PC-3 (cell line): Measurements from ENCODE around the gene HDAC4. TPM values are rescaled to one million over a fixed set of nuclear protein-coding genes. Genes with fewer than 3 reads are reported as not detected.

Experiments
- ATAC-seq: fragments of 200-7000 bp; cut with Tn5 transposase; 2 replicates; pipeline ENCODE4 v1.9.1; 2020; ENCODE audit warnings: mild to moderate bottlenecking, moderate library complexity
- BruUV-seq: library from RNA; stranded (reverse); fragments of 400-500 nt; replicated peaks from 2 replicates; lab custom pipeline; 2021; lab: Mats Ljungman, UMichigan
- CTCF ChIA-PET: fragments of 300-600 bp; sonication (Branson Sonifier 250); formaldehyde crosslinking; loops from one replicate; lab custom pipeline; 2022; ENCODE audit warnings: antibody characterized with exemption; lab: Charles Lee
- POLR2A ChIA-PET: fragments of 300-600 bp; sonication (Branson Sonifier 250); formaldehyde crosslinking; loops from one replicate; lab custom pipeline; 2022; ENCODE audit warnings: antibody characterized with exemption; ENCODE audit not compliant: unreplicated experiment; lab: Charles Lee
- DNase-seq: peaks from one replicate; pipeline ENCODE4 v3.0.0-alpha.2; 2015
- H2AFZ ChIP-seq: fragments of 300-600 bp; sonication (generic); 2 replicates; pipeline ENCODE4 v1.6.0; 2016; ENCODE audit warnings: antibody characterized with exemption, low read length
- H3F3A ChIP-seq: fragments of 300-600 bp; sonication (generic); one replicate; pipeline ENCODE4 v1.6.0; 2017; ENCODE audit warnings: antibody characterized with exemption, low read length, control low read depth, mild to moderate bottlenecking; ENCODE audit not compliant: unreplicated experiment
- H3K27ac ChIP-seq: fragments of 300-600 bp; sonication (generic); 2 replicates; pipeline ENCODE4 v1.5.1; 2016; ENCODE audit warnings: mild to moderate bottlenecking, low read length
- H3K27me3 ChIP-seq: fragments of 300-600 bp; sonication (generic); 2 replicates; pipeline ENCODE4 v1.6.1; 2016; ENCODE audit warnings: low read length, mixed read lengths
- H3K36me3 ChIP-seq: fragments of 300-600 bp; sonication (generic); 2 replicates; pipeline ENCODE4 v1.6.1; 2016; ENCODE audit warnings: low read depth, mixed run types, low read length, mixed read lengths
- H3K4me1 ChIP-seq: fragments of 300-600 bp; sonication (generic); 2 replicates; pipeline ENCODE4 v1.5.1; 2016; ENCODE audit warnings: low read length; ENCODE audit not compliant: insufficient read depth
- H3K4me2 ChIP-seq: fragments of 300-600 bp; sonication (generic); 2 replicates; pipeline ENCODE4 v1.6.0; 2016; ENCODE audit warnings: low read length
- H3K4me3 ChIP-seq: fragments of 300-600 bp; sonication (generic); 2 replicates; pipeline ENCODE4 v1.5.1; 2016; ENCODE audit warnings: mild to moderate bottlenecking, low read length, mixed read lengths
- H3K79me2 ChIP-seq: fragments of 300-600 bp; sonication (generic); 2 replicates; pipeline ENCODE4 v1.6.1; 2017; ENCODE audit warnings: low read length, mixed read lengths
- H3K9ac ChIP-seq: fragments of 300-600 bp; sonication (generic); 2 replicates; pipeline ENCODE4 v1.6.0; 2016; ENCODE audit warnings: mild to moderate bottlenecking, low read length
- H3K9me2 ChIP-seq: fragments of 300-600 bp; sonication (generic); replicated peaks from 2 replicates; pipeline ENCODE4 v1.6.1; 2016; ENCODE audit warnings: mixed run types, low read length, mixed read lengths
- H3K9me3 ChIP-seq: fragments of 300-600 bp; sonication (generic); 2 replicates; pipeline ENCODE4 v1.6.1; 2016; ENCODE audit warnings: low read length, mixed read lengths
- H4K20me1 ChIP-seq: fragments of 300-600 bp; sonication (generic); 2 replicates; pipeline ENCODE4 v1.6.1; 2016; ENCODE audit warnings: low read length, mixed read lengths
- EZH2 ChIP-seq: fragments of 300-600 bp; sonication (generic); IDR thresholded peaks from one replicate; pipeline ENCODE4 v1.6.1; 2017; ENCODE audit warnings: antibody characterized with exemption, mild to moderate bottlenecking, low read length; ENCODE audit not compliant: unreplicated experiment
- EZH2phosphoT487 ChIP-seq: fragments of 300-600 bp; sonication (generic); IDR thresholded peaks from 2 replicates; pipeline ENCODE4 v1.6.1; 2018; ENCODE audit warnings: mild to moderate bottlenecking, antibody characterized with exemption, low read length, borderline replicate concordance
- intact Hi-C: fragments of 100-400 bp; cut with micrococcal nuclease; formaldehyde crosslinking; loops from 2 replicates; pipeline ENCODE4 v1.9.0; 2023
- total RNA-seq: library from RNA; depleted of rRNA; stranded (reverse); fragments of >200 nt; gene quantifications from 2 replicates; pipeline ENCODE4 v1.2.3, GENCODE V29; 2014
- TF ChIP-seq, protein P1 (sequence below): fragments of 300-600 bp; sonication (generic); conservative IDR thresholded peaks from 2 replicates; pipeline ENCODE4 v1.5.1; 2017; ENCODE audit warnings: antibody characterized with exemption, low read depth, mild to moderate bottlenecking, low read length

The HDAC4 gene
- total RNA-seq, 1 experiment from 2014 or later, result 8.5 TPM

DNA sequence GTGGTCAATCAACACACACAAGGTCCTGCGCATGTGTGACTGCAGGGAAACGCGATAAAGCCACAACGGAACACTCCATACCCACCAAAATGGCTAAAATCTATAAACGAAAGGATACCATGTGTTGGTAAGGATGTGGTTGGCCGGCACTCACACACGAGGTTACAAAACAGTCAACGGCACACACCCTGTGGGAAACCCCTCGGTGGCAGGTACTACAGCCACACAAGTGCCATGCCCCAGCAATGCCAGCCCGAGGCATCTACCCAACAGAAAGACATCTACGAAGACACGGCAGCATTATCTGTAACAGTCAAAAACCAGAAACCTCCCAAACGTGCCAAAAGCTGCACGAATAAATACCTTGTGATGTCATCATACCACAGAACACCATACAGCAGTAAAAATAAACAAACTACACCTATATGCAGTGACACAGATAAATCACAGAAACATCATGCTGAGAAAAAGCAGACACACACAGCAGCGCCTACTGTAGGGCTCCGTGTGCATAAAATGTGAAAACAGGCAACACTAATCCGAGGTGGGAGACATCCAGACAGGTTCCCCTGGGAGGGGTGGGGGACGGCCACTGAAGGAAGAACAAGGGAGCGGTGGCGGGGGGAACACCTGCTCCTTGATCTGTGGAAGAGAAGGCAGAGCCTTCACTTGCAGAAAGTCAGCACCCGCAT, 36.7 kb downstream of the HDAC4 start:
- H3K9ac ChIP-seq, result no peak overlapping the region
- H3K36me3 ChIP-seq, result no peaks in the 10 kb centered on the region
- H4K20me1 ChIP-seq, result no peaks in the 10 kb centered on the region
- POLR2A ChIA-PET, result no interaction called here
- no peaks in the 10 kb centered on the region for H3K9me3 ChIP-seq
- H3K27me3 ChIP-seq, result no peaks in the 10 kb centered on the region
- no peaks in the 10 kb centered on the region for H3K9me2 ChIP-seq
- no peak overlapping the region for H3K27ac ChIP-seq
- no peak overlapping the region for H3K4me2 ChIP-seq
- H3F3A ChIP-seq, result no peaks in the 10 kb centered on the region
- ATAC-seq, result no peak
- intact Hi-C loops, result no loop called here
- H3K4me1 ChIP-seq, result no peaks in the 10 kb centered on the region
- DNase-seq, result no peak
- BruUV-seq, result no TSS peak
- H2AFZ ChIP-seq, result no peak overlapping the region
- no peak for TF ChIP-seq EZH2
- TF ChIP-seq, protein P1, sequence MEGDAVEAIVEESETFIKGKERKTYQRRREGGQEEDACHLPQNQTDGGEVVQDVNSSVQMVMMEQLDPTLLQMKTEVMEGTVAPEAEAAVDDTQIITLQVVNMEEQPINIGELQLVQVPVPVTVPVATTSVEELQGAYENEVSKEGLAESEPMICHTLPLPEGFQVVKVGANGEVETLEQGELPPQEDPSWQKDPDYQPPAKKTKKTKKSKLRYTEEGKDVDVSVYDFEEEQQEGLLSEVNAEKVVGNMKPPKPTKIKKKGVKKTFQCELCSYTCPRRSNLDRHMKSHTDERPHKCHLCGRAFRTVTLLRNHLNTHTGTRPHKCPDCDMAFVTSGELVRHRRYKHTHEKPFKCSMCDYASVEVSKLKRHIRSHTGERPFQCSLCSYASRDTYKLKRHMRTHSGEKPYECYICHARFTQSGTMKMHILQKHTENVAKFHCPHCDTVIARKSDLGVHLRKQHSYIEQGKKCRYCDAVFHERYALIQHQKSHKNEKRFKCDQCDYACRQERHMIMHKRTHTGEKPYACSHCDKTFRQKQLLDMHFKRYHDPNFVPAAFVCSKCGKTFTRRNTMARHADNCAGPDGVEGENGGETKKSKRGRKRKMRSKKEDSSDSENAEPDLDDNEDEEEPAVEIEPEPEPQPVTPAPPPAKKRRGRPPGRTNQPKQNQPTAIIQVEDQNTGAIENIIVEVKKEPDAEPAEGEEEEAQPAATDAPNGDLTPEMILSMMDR, result no peak
- TF ChIP-seq EZH2phosphoT487, result no peak
- CTCF ChIA-PET, result no interaction called here
- no peak overlapping the region for H3K4me3 ChIP-seq
- H3K79me2 ChIP-seq, result 0 out of 2 replicates have a peak, but pooled peaks cover 4% of the 10 kb centered on the region

DNA sequence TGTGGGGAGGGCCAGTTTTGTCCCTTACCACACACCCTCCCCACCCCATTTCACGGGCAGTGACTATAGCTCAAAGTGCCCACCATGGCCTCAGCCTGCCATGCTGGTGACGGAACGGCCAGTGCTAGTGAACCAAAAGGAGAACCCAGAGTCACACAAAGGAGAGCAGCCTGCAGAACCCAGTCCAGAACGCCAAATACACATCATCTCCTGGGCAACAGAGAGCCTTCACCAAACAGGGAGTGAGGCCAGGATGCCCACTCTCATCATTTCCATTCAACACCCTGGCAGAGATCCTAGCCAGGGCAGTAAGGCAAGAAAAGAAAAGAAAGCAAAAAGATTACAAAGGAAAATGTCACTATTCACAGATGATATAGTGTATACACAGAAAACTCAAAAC, 38.3 kb downstream of the HDAC4 start:
- no peaks in the 10 kb centered on the region for H3K4me1 ChIP-seq
- H3K4me3 ChIP-seq, result no peak overlapping the region
- H3F3A ChIP-seq, result no peaks in the 10 kb centered on the region
- 0 out of 2 replicates have a peak, but pooled peaks cover 4% of the 10 kb centered on the region for H3K79me2 ChIP-seq
- ATAC-seq, result no peak
- H3K27ac ChIP-seq, result no peak overlapping the region
- intact Hi-C loops, result no loop called here
- BruUV-seq, result no TSS peak
- no peaks in the 10 kb centered on the region for H4K20me1 ChIP-seq
- H2AFZ ChIP-seq, result no peak overlapping the region
- H3K4me2 ChIP-seq, result no peak overlapping the region
- no peak overlapping the region for H3K9ac ChIP-seq
- no peaks in the 10 kb centered on the region for H3K9me2 ChIP-seq
- no peaks in the 10 kb centered on the region for H3K27me3 ChIP-seq
- POLR2A ChIA-PET, result no interaction called here
- DNase-seq, result no peak
- no peak for TF ChIP-seq EZH2
- TF ChIP-seq, protein P1, result no peak
- TF ChIP-seq EZH2phosphoT487, result no peak
- CTCF ChIA-PET, result no interaction called here
- no peaks in the 10 kb centered on the region for H3K36me3 ChIP-seq
- no peaks in the 10 kb centered on the region for H3K9me3 ChIP-seq

DNA sequence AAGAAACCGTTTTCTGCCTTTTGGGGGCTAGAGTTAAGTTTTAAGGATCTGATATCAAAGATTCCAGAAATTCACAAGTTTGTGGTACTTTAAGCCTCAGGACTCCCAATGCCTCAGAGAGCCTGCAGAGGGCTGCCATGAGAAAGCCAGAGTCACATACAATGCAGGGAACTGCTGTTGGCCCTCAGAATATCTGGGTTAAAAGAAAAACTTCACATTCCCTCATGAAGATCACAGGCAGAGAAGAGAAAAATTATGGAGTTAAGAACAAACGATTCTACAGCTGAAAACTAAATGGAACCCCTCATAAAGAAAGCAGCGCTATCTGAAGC, 39.5 kb downstream of the HDAC4 start:
- no peak overlapping the region for H3K4me3 ChIP-seq
- DNase-seq (no peak), ATAC-seq (0 out of 2 replicates have a peak, but pooled peaks have one; percentile 35)
- TF ChIP-seq, protein P1, result peak; percentile 28; the same call in 1 of the 2 replicates
- TF ChIP-seq EZH2, result no peak
- no peak for TF ChIP-seq EZH2phosphoT487
- no peak overlapping the region for H3K27ac ChIP-seq
- no peak overlapping the region for H2AFZ ChIP-seq
- H3K9me3 ChIP-seq, result no peaks in the 10 kb centered on the region
- H3K4me1 ChIP-seq, result no peaks in the 10 kb centered on the region
- H3K4me2 ChIP-seq, result no peak overlapping the region
- POLR2A ChIA-PET, result no interaction called here
- H3K36me3 ChIP-seq, result no peaks in the 10 kb centered on the region
- H3K79me2 ChIP-seq, result 0 out of 2 replicates have a peak, but pooled peaks cover 4% of the 10 kb centered on the region
- no peaks in the 10 kb centered on the region for H3K27me3 ChIP-seq
- CTCF ChIA-PET, result no interaction called here
- no peaks in the 10 kb centered on the region for H3K9me2 ChIP-seq
- BruUV-seq, result no TSS peak
- intact Hi-C loops, result no loop called here
- H4K20me1 ChIP-seq, result no peaks in the 10 kb centered on the region
- H3K9ac ChIP-seq, result no peak overlapping the region
- H3F3A ChIP-seq, result no peaks in the 10 kb centered on the region
